GM12892 (cell line): Measurements from ENCODE around the gene MME.

Source experiments
- DNase-seq: peaks from one replicate; pipeline ENCODE4 v3.0.0; 2011; ENCODE audit not compliant: insufficient read length
- FAIRE-seq: peaks from 2 replicates; lab custom pipeline; 2011; peaks lifted over from hg19 to GRCh38; lab: Jason Lieb, UNC
- POLR2A ChIP-seq: IDR thresholded peaks from 2 replicates; pipeline ENCODE4 v1.6.1; 2011; ENCODE audit warnings: low read depth, low read length, control low read depth
- POLR2AphosphoS5 ChIP-seq: IDR thresholded peaks from 2 replicates; pipeline ENCODE4 v1.6.1; 2011; ENCODE audit warnings: low read depth, low read length, control low read depth
- TAF1 ChIP-seq: IDR thresholded peaks from 2 replicates; pipeline ENCODE4 v1.6.1; 2011; ENCODE audit warnings: low read depth, mild to moderate bottlenecking, control low read depth, low read length, borderline replicate concordance

MME gene

DNA sequence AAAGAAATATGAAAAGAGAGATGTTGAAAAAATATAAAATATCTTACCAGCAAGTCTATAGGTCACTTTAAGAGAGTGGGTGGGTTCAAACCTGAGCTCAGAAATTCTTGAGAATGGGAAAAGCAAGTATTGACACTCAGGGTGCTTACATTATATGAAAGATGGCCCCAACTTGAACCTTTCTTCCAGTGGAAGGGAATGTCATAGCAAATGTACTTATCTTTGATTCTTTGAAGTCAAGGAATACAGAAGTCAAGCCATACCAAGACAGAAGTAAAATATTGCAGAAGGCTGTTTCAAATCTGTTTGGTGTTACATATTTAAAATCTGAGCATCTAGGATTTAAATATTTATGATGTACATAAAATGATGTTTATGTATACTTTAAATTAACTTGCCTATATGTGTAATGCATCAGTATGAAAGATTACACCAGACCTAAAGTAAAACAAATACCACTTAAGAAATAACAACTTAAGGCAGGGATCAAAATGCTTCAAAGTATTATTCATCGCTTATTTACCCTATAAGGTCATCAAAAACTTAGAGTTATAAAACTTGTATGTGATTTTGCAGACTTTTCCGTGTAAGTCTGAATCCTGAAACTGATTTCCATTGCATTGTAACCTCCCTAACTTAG lies 8.7 kb downstream of the MME start:
- FAIRE-seq = no peak
- DNase-seq = no peak
- no peak for TF ChIP-seq POLR2AphosphoS5
- no peak for TF ChIP-seq TAF1
- TF ChIP-seq POLR2A = no peak

DNA sequence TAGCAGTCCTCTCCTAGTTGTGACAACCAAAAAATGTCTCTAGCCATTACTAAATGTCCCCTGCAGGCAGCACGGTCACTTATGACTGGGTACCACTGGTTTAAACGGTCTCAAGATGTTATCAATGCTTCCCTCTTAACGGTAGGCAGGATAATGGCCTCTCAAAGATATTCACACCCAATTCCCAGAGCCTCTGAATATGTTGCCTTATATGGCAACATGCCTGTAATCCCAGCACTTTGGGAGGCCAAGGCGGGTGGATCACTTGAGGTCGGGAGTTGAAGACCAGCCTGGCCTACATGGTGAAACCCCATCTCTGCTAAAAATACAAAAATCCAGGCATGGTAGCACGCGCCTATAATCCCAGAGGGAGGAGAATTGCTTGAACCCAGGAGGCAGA lies 9.4 kb downstream of the MME start:
- no peak for TF ChIP-seq TAF1
- no peak for TF ChIP-seq POLR2AphosphoS5
- TF ChIP-seq POLR2A = no peak
- FAIRE-seq (no peak), DNase-seq (no peak)

DNA sequence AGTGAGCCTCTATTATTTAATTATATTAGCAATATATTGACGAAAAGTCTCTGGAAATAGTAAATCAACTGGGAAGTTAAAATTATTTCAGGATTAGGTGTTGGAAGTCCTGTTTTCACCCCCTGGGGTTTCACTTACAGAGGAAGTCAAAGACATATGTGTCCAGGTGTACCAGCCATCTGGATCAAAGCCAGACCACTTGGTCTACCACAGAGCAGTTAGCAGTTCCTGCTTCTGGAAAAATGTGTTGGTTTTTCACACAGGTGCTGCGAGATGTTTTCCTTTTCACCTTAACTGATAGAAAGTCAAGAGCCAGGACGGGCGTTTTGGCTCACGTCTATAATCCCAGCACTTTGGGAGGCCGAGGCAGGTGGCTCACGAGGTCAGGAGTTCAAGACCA lies 13.1 kb downstream of the MME start:
- DNase-seq (no peak), FAIRE-seq (no peak)

GRCh38 chr3:155096303-155097008 lies 16.3 kb downstream of the MME start:
- no peak for DNase-seq
- FAIRE-seq = no peak
- TF ChIP-seq POLR2A = no peak
- TF ChIP-seq POLR2AphosphoS5 = no peak
- no peak for TF ChIP-seq TAF1

More for the DNA sequence above, 13.1 kb downstream of the MME start:
- no peak for TF ChIP-seq POLR2AphosphoS5
- no peak for TF ChIP-seq TAF1
- TF ChIP-seq POLR2A = no peak

DNA sequence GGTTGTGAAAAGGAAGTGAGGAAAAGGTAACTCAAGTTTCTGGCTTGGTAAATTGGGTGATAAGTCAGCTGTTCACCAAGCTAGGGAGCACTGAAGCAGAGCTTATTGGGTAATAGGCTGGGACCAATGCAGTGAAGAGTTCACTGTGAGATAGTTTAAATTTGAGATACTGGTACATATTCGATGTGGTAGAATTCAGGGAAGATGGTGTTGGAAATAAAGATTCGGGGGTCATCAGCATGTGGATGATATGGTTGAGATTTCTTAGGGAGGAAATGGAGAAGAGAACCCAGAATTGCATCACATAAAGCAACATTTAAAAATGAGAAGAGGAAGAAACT lies 16.9 kb downstream of the MME start:
- TF ChIP-seq POLR2AphosphoS5 (no peak), TAF1 (no peak), POLR2A (no peak)
- no peak for DNase-seq
- no peak for FAIRE-seq

DNA sequence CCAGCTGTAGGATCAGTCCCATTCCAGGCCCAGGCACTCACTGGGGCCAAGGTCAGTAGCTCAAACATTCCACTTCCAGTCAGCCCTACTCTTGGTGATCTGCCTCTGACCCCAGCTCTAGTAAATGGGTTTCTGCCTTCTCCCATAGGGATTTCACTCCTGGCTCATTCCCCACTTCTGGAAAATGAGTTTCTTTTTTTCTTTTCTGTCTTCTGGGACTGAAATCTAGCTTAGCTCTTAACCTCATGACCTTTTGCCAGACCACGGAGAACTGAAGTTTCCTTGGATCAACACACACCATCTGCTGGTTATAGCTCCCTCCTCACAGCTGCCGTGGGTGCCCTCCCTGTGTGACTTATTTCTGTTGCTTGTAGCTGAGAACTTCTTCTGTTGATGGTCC lies 21.3 kb downstream of the MME start:
- FAIRE-seq = no peak
- no peak for DNase-seq
- TF ChIP-seq POLR2AphosphoS5 = no peak

DNA sequence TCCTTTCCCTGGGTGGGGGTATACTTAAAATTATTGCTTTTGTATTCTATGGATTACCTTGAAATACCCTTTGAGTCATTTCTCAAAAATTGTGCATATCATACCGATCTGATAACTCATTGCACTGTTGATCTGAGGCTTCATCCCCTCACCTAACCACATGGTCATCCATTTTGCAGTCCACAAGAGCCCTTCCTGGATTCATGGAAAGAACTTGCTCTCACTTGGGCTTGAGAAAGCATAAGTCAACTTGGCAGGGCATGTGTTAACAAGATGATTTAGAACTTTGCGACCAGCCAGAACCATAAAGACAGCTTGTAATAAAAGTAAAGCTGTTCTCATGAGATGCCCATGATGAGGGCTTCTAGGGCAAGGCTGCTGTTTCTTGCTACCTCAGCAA lies 22.2 kb downstream of the MME start:
- no peak for DNase-seq
- FAIRE-seq = no peak
- TF ChIP-seq POLR2A = no peak
- no peak for TF ChIP-seq POLR2AphosphoS5
- TF ChIP-seq TAF1 = no peak

- no peak for DNase-seq
- no peak for TF ChIP-seq TAF1
- no peak for TF ChIP-seq POLR2A
- no peak for TF ChIP-seq POLR2AphosphoS5
- no peak for FAIRE-seq
These were observed 23.6 kb downstream of the MME start for GRCh38 chr3:155103686-155104085.

- TF ChIP-seq POLR2A (no peak), POLR2AphosphoS5 (no peak), TAF1 (no peak)
- FAIRE-seq = no peak
These were observed 26.0 kb downstream of the MME start for GRCh38 chr3:155106119-155106518.

GRCh38 chr3:155110022-155110421 lies 29.9 kb downstream of the MME start:
- FAIRE-seq = no peak
- no peak for TF ChIP-seq TAF1
- TF ChIP-seq POLR2A = no peak
- TF ChIP-seq POLR2AphosphoS5 = no peak
- no peak for DNase-seq

More at GRCh38 chr3:155106119-155106518, 26.0 kb downstream of the MME start:
- DNase-seq = no peak

DNA sequence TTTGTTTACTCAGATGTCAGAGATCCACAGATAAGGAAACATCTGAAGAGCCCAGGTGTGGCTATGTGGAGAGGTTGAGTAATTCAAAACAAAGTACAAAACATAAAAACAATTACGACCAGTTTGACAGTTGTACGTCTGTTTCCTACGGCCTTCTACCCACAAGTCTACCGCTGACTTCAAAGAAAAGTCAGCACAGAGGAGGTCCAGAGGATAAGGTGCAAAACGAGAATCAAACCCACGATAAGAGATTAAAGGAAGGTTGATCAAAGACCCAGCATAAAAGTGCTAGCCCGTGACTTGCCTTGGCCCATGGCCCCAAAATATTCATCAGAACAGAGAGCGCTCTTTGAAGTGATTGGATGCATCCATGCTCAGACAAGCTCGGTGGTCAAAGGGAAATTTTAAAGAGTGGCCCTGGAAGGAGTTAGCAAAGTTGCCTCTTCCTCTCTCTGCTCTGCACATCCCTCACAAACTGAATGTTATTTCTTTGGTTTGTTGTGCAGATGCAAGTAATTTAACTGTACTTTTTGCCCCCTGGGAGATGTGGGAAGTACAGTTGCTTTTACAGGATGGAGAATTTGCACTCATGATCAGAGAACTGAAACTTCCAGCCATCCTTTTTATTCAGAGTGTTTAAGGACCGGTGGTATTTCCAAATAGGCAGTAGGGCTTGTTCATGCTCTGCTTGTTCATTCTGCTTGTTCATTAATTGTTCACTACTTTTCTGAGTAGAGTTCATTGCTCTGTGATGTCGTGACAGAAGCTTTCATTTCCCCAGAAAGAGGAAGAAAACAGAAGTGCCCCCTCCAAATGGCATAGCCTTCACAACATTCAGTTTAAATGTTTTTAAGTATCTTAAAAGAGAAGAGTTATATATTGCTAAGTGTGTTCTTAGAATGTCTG lies 31.1 kb downstream of the MME start:
- DNase-seq (no peak), FAIRE-seq (no peak)
- TF ChIP-seq POLR2A (no peak), TAF1 (no peak), POLR2AphosphoS5 (no peak)
